B cell (primary cell): Measurements from ENCODE around the gene AKT3.

Experiments
- CTCF ChIP-seq: fragments of 200-600 bp; IDR thresholded peaks from one replicate; pipeline ENCODE4 v1.8.0; 2022; ENCODE audit warnings: antibody characterized with exemption, mild to moderate bottlenecking
- EZH2 ChIP-seq: IDR thresholded peaks from 2 replicates; pipeline ENCODE4 v1.6.1; 2012; ENCODE audit warnings: borderline replicate concordance, low read depth, mild to moderate bottlenecking, moderate library complexity, low read length; ENCODE audit not compliant: insufficient read depth, poor library complexity, severe bottlenecking

- no peak for TF ChIP-seq CTCF
- no peak for TF ChIP-seq EZH2
Measured at GRCh38 chr1:243718022-243718421, 132.0 kb downstream of the AKT3 start.
